Hepatic stellate cell (primary cell): ENCODE results near the gene TBX10.
"Not testable (repeated sequence)": the region's sequence is repeated elsewhere in the genome, so short reads cannot be mapped to it uniquely, and the experiment has no call there.

ENCODE experiments used
- DNase-seq: peaks from one replicate; pipeline ENCODE4 v3.0.0; 2011; ENCODE audit warnings: low spot score

The TBX10 gene

GRCh38 chr11:67645521-67646461, 6.2 kb upstream of the TBX10 start:
- no peak for DNase-seq

GRCh38 chr11:67644472-67645418, 5.2 kb upstream of the TBX10 start:
- DNase-seq: no peak

GRCh38 chr11:67644042-67644441, 4.5 kb upstream of the TBX10 start:
- DNase-seq: no peak

GRCh38 chr11:67642173-67643120, 2.9 kb upstream of the TBX10 start:
- no peak for DNase-seq

GRCh38 chr11:67641338-67642172, 2.0 kb upstream of the TBX10 start:
- no peak for DNase-seq

GRCh38 chr11:67640758-67641337, 1.3 kb upstream of the TBX10 start:
- no peak for DNase-seq

- peak; percentile 80 for DNase-seq
These were observed 626 bp upstream of the TBX10 start for GRCh38 chr11:67640021-67640757.

- no peak for DNase-seq
These were observed 777 bp downstream of the TBX10 start for GRCh38 chr11:67638535-67639437.

- DNase-seq: not testable (repeated sequence)
These were observed 2.1 kb downstream of the TBX10 start for GRCh38 chr11:67637441-67637840.

GRCh38 chr11:67636962-67637361, 2.6 kb downstream of the TBX10 start:
- DNase-seq: no peak

GRCh38 chr11:67635231-67635521, 4.4 kb downstream of the TBX10 start:
- DNase-seq: no peak

- no peak for DNase-seq
These were observed 5.0 kb downstream of the TBX10 start for GRCh38 chr11:67634366-67635230.

- no peak for DNase-seq
These were observed 5.7 kb downstream of the TBX10 start for GRCh38 chr11:67633758-67634365.

GRCh38 chr11:67632982-67633755, 6.4 kb downstream of the TBX10 start:
- DNase-seq: no peak

- DNase-seq: no peak
These were observed 7.2 kb downstream of the TBX10 start for GRCh38 chr11:67632175-67632981.

- DNase-seq: no peak
These were observed 7.7 kb downstream of the TBX10 start for GRCh38 chr11:67631853-67632174.
